ENCODE results near the gene DDR1.
"Not testable (repeated sequence)": the region's sequence is repeated elsewhere in the genome, so short reads cannot be mapped to it uniquely, and the experiment has no call there.

DDR1 gene

DNA sequence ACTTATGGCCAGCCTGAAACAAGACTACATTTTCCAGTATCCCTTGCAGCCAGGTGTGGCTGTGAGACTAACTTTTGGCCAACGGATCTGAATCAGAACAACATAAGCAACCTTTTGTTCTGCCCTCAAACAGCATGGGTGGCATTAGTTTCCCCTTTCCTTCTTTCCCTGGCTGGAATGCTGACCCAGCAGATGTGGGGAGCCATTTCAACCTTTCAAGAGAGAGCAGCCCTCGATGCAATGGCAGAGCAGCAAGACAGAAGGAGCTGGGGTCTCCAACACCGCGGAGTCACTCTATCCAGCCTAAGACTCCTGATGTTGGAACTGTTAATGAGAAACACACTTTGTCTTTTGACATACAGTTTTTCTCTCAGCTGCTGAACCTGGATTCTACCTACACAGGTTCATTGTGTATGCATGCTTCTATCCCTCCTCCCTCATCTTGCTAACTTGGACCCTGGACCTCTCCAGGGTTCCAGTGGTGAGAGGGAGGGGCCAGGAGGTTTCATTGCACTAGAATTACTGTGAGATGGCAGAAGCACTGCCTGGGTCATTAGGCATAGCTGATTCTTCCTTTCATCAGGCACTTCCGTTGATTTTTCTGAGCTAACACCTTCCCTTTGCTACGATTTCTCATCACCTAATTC, 28.8 kb upstream of the DDR1 start:
- no peak for DNase-seq (ENCODE audit: low read depth)
- TF ChIP-seq, protein P1, sequence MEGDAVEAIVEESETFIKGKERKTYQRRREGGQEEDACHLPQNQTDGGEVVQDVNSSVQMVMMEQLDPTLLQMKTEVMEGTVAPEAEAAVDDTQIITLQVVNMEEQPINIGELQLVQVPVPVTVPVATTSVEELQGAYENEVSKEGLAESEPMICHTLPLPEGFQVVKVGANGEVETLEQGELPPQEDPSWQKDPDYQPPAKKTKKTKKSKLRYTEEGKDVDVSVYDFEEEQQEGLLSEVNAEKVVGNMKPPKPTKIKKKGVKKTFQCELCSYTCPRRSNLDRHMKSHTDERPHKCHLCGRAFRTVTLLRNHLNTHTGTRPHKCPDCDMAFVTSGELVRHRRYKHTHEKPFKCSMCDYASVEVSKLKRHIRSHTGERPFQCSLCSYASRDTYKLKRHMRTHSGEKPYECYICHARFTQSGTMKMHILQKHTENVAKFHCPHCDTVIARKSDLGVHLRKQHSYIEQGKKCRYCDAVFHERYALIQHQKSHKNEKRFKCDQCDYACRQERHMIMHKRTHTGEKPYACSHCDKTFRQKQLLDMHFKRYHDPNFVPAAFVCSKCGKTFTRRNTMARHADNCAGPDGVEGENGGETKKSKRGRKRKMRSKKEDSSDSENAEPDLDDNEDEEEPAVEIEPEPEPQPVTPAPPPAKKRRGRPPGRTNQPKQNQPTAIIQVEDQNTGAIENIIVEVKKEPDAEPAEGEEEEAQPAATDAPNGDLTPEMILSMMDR (IDR thresholded peaks at IDR 0.05; ENCODE audit: insufficient read depth, low read depth, low read length, missing control alignments) = no peak
- H3K4me3 ChIP-seq (ENCODE audit: low read depth, low read length) = no peak overlapping the region

DNA sequence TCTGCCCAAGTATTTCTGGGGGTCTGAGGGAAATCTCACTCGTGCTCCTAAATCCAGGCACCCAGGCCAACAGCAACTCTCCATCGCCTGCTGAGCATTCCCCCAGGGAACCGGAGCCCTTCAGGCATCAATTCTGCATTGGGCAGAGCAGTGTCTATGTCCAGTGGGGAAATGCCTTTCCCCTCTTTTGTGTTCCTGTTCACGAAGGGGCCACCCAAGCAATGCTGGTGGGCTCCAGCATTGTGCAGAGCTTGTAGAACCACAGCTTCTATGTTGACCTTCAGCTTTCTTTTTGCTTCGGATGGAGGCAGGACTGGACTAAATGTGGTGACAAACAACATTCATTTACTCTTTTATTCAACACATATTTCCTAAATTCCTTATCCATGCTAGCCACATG, 27.2 kb upstream of the DDR1 start:
- DNase-seq (ENCODE audit: low read depth) = no peak
- no peak overlapping the region for H3K4me3 ChIP-seq (ENCODE audit: low read depth, low read length)
- TF ChIP-seq, protein P1 (IDR thresholded peaks at IDR 0.05; ENCODE audit: insufficient read depth, low read depth, low read length, missing control alignments) = no peak

DNA sequence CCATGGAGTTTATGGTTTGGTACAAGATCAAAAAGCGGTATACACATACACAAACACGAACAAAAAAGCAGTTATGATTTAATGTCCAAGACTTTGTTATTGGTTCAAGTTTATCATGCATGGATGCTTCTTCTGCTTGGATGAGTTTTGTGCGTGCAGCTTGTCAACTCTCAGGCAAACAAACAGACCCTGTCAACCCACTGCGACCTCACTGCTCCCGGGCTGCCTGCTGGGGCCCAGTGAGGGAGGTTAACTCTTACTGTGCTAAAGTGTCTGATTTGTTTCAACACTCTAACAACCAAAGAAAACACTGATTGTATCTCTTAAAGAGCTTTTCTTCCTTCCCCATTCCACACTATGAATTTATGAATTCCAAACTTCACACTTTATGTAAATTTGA, 26.8 kb upstream of the DDR1 start:
- DNase-seq (ENCODE audit: low read depth) = peak; percentile 58
- no peak overlapping the region for H3K4me3 ChIP-seq (ENCODE audit: low read depth, low read length)
- TF ChIP-seq, protein P1 (IDR thresholded peaks at IDR 0.05; ENCODE audit: insufficient read depth, low read depth, low read length, missing control alignments) = no peak

DNA sequence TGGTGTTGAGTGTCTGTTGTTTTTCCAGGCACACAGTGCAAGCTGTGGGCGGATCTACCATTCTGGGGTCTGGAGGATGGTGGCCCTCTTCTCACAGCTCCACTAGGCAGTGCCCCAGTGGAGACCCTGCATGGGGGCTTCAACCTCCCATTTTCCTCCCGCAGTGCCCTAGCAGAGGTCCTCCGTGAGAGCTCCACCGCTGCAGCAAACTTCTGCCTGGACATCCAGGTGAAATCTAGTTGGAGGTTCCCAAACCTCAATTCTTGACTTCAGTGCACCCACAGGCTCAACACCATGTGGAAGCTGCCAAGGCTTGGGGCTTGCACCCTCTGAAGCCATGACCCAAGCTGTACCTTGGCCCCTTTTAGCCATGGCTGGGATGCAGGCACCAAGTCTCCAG, 24.6 kb upstream of the DDR1 start:
- not testable (repeated sequence) for DNase-seq (ENCODE audit: low read depth); H3K4me3 ChIP-seq (ENCODE audit: low read depth, low read length)

DNA sequence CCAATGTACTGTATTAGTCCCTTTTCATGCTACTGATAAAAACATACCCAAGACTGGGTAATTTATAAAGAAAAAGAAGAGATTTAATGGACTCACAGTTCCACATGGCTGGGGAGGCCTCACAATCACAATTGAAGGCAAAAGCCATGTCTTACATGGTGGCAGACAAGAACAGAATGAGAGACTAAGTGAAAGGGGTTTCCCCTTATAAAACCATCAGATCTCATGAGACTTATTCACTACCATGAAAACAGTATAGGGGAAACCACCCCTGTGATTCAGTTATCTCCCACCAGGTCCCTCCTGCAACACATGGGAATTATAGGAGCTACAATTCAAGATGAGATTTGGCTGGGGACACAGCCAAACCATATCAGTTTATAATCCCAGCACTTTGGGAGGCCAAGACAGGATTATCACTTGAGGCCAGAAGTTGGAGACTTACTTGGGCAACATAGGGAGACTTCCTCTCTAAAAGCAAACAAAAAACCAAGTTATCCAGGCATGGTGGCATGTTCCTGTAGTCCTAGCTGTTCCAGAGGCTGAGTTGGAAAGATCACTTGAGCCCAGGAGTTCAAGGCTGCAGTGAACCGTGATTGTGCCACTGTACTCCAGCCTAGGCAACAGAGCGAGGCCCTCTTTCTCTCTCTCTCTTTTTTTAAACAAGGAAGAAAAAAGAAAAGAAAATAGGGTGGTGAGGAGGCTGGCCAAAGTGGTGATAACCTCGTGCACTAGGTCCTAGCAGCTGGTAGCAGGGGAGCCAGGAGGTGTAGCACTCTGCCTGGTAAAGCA, 22.9 kb upstream of the DDR1 start:
- no peak overlapping the region for H3K4me3 ChIP-seq (ENCODE audit: low read depth, low read length)
- TF ChIP-seq, protein P1 (IDR thresholded peaks at IDR 0.05; ENCODE audit: insufficient read depth, low read depth, low read length, missing control alignments) = no peak

DNA sequence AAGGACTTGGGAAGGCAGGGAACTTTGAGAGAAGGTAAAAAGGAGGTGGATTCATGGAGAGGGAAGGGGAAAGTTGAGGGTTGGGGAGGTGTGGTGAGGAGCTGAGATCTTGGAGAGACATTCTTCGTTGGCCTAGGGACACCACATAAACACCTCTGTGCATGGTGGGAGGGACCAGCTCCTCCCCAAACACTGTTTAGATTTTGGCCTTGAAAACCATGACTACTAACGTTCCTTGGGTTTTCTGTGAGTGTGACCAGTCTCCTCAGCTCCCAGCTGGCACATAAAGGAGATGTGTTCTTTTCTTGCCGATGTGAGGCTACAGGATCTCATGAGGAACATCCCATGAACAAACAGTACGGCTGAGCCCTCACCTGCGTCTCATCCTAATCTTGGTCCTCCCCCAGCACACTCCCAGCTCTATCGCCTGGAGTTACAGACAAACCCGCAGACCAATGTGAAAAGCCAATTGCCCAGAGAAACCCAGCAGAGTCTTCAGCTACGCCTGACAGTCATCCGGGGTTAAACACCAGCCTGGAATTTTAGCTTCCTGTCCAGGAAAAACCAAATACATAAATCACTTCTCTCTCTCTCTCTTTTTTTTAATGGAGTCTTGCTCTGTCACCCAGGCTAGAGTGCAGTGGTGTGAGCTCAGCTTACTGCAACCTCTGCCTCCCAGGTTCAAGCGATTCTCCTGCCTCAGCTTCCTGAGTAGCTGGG, 22.0 kb upstream of the DDR1 start:
- H3K4me3 ChIP-seq (ENCODE audit: low read depth, low read length) = no peak overlapping the region
- TF ChIP-seq, protein P1 (IDR thresholded peaks at IDR 0.05; ENCODE audit: insufficient read depth, low read depth, low read length, missing control alignments) = no peak
- no peak for DNase-seq (ENCODE audit: low read depth)

More for the DNA sequence above, 22.9 kb upstream of the DDR1 start:
- no peak for DNase-seq (ENCODE audit: low read depth)

DNA sequence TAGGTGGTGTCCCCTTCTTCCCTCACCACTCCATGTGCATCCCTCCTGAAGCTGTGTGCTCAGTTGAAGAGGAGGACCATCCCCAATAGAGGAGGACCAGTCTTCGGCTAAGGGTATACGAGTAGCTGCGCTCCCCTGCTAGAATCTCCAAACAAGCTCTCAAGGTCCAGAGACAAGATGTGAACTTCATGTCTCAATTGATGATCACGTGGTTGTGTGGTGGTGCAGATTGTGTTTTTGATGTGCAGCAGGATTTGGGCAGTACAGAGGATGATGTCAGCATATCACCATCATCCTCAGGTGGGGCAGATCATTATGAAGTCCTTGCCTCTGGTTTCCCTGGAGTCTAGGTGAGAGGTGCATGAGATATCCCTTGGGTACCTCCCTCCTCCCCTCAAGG, 20.0 kb upstream of the DDR1 start:
- no peak for DNase-seq (ENCODE audit: low read depth)
- H3K4me3 ChIP-seq (ENCODE audit: low read depth, low read length) = no peak overlapping the region
- TF ChIP-seq, protein P1 (IDR thresholded peaks at IDR 0.05; ENCODE audit: insufficient read depth, low read depth, low read length, missing control alignments) = no peak

DNA sequence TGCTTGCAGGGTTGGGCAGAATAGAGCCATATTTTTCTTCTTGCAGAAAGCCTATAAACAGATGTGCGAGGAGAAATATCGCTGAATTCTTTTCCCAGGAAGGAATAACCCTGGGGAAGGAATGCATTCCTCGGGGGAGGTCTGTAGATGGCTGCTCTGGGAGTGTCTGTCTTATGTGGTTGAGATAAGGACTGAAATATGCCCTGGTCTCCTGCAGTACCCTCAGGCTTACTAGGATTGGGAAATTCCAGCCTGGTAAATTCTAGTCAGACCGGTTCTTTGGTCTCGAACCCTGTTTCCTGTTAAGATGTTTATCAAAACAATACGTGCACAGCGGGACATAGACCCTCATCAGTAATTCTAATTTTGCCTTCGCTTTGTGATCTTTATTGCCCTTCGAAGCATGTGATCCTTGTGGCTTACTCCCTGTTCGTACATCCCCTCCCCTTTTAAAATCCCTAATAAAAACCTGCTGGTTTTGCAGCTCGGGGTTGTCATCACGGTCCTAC, 15.0 kb upstream of the DDR1 start:
- DNase-seq (ENCODE audit: low read depth); H3K4me3 ChIP-seq (ENCODE audit: low read depth, low read length): not testable (repeated sequence)

Data from GM12865 (cell line).